GM23338 (cell line): ENCODE measurements around the gene KRT74. TPM values are rescaled to one million over a fixed set of nuclear protein-coding genes. Genes with fewer than 3 reads are reported as not detected.

Experiments used
- ATAC-seq: fragments of 200-7000 bp; cut with Tn5 transposase; 3 replicates; pipeline ENCODE4 v1.9.1; 2020
- DNase-seq: peaks from one replicate; pipeline ENCODE4 v3.0.0-alpha.2; 2015; ENCODE audit warnings: low spot score
- H2AFZ ChIP-seq: fragments of 200-600 bp; sonication (generic); 2 replicates; pipeline ENCODE4 v1.8.0; 2016; ENCODE audit warnings: antibody characterized with exemption, mild to moderate bottlenecking, moderate library complexity
- H3F3A ChIP-seq: fragments of 200-600 bp; sonication (generic); replicated peaks from 2 replicates; pipeline ENCODE4 v1.8.0; 2017; ENCODE audit warnings: antibody characterized with exemption, mixed run types, low read depth
- H3K27ac ChIP-seq: fragments of 200-600 bp; sonication (generic); 2 replicates; pipeline ENCODE4 v1.6.1; 2016; ENCODE audit warnings: low read depth
- H3K27me3 ChIP-seq: fragments of 200-600 bp; sonication (generic); 2 replicates; pipeline ENCODE4 v1.8.0; 2016; ENCODE audit warnings: mild to moderate bottlenecking, mixed run types, moderate library complexity; ENCODE audit not compliant: insufficient read depth
- H3K36me3 ChIP-seq: fragments of 200-600 bp; sonication (generic); 2 replicates; pipeline ENCODE4 v1.8.0; 2016; ENCODE audit warnings: mild to moderate bottlenecking; ENCODE audit not compliant: insufficient read depth
- H3K4me1 ChIP-seq: fragments of 200-600 bp; sonication (generic); 2 replicates; pipeline ENCODE4 v1.8.0; 2016; ENCODE audit warnings: mild to moderate bottlenecking, moderate library complexity; ENCODE audit not compliant: insufficient read depth
- H3K4me2 ChIP-seq: fragments of 200-600 bp; sonication (generic); 2 replicates; pipeline ENCODE4 v1.7.1; 2017; ENCODE audit warnings: mixed run types
- H3K4me3 ChIP-seq: fragments of 200-600 bp; sonication (generic); 2 replicates; pipeline ENCODE4 v1.6.1; 2016; ENCODE audit warnings: mixed run types
- H3K79me2 ChIP-seq: fragments of 200-600 bp; sonication (generic); replicated peaks from 2 replicates; pipeline ENCODE4 v1.8.0; 2017; ENCODE audit warnings: mild to moderate bottlenecking; ENCODE audit not compliant: insufficient read depth
- H3K9me2 ChIP-seq: fragments of 200-600 bp; sonication (generic); 2 replicates; pipeline ENCODE4 v1.8.0; 2017; ENCODE audit not compliant: insufficient read depth
- H4K20me1 ChIP-seq: fragments of 200-600 bp; sonication (generic); replicated peaks from 2 replicates; pipeline ENCODE4 v1.8.0; 2017; ENCODE audit warnings: mild to moderate bottlenecking; ENCODE audit not compliant: insufficient read depth
- H3K27ac Mint-ChIP-seq: 2 replicates; pipeline ENCODE4 v1.8.0; 2020; ENCODE audit warnings: inconsistent platforms, mild to moderate bottlenecking, moderate library complexity, mixed read lengths
- H3K27me3 Mint-ChIP-seq: 3 replicates; pipeline ENCODE4 v1.8.0; 2022; ENCODE audit warnings: low read depth, mild to moderate bottlenecking, moderate library complexity, mixed read lengths, inconsistent platforms; ENCODE audit not compliant: insufficient read depth, poor library complexity
- H3K36me3 Mint-ChIP-seq: 3 replicates; pipeline ENCODE4 v1.8.0; 2021; ENCODE audit warnings: low read depth, mild to moderate bottlenecking, inconsistent platforms, moderate library complexity, mixed read lengths
- H3K4me1 Mint-ChIP-seq: 3 replicates; pipeline ENCODE4 v1.8.0; 2020; ENCODE audit warnings: mild to moderate bottlenecking, inconsistent platforms, mixed read lengths
- H3K4me3 Mint-ChIP-seq: 3 replicates; pipeline ENCODE4 v1.8.0; 2021; ENCODE audit warnings: moderate library complexity, mild to moderate bottlenecking, inconsistent platforms, mixed read lengths
- H3K9me3 Mint-ChIP-seq: 3 replicates; pipeline ENCODE4 v1.8.0; 2020; ENCODE audit warnings: moderate library complexity, mild to moderate bottlenecking, inconsistent platforms, mixed read lengths
- EZH2 ChIP-seq: fragments of 200-600 bp; sonication (generic); IDR thresholded peaks from one replicate; pipeline ENCODE4 v1.8.0; 2017; ENCODE audit warnings: antibody characterized with exemption, mild to moderate bottlenecking, low read depth; ENCODE audit not compliant: unreplicated experiment
- ZNF114 ChIP-seq: fragments of 250-450 bp; sonication (Bioruptor Pico); IDR thresholded peaks from 2 replicates; pipeline ENCODE4 v1.5.0; 2020; ENCODE audit warnings: mild to moderate bottlenecking, moderate library complexity
- polyA plus RNA-seq: library from polyadenylated mRNA; unstranded; fragments of >200 nt; fragmentation: Nextera tagmentation; extraction: Ambion mirVana; gene quantifications from 2 replicates; pipeline ENCODE4 v1.2.1, GENCODE V29; 2016
- total RNA-seq: library from RNA; depleted of rRNA; stranded (reverse); fragments of >200 nt; shearing (Covaris generic); gene quantifications from 2 replicates; pipeline ENCODE4 v1.2.3, GENCODE V29; 2014
- TF ChIP-seq, protein P1 (sequence below), 2 experiments: fragments of 200-600 bp in 1 of 2; sonication (generic) in 1 of 2; conservative IDR thresholded peaks; 2 replicates each; pipeline versions ENCODE4 v1.5.1 to v1.6.1; 2016 to 2017; ENCODE audit warnings: antibody characterized with exemption in 2 of 2, low read depth in 2 of 2, mild to moderate bottlenecking in 2 of 2, moderate library complexity in 1 of 2
- TF ChIP-seq, protein P2 (sequence below): IDR thresholded peaks from one replicate; pipeline ENCODE4 v1.6.1; 2018; ENCODE audit warnings: antibody characterized with exemption; ENCODE audit not compliant: unreplicated experiment

The KRT74 gene
- total and polyA plus RNA-seq, 2 experiments from 2014 or later = not detected

DNA sequence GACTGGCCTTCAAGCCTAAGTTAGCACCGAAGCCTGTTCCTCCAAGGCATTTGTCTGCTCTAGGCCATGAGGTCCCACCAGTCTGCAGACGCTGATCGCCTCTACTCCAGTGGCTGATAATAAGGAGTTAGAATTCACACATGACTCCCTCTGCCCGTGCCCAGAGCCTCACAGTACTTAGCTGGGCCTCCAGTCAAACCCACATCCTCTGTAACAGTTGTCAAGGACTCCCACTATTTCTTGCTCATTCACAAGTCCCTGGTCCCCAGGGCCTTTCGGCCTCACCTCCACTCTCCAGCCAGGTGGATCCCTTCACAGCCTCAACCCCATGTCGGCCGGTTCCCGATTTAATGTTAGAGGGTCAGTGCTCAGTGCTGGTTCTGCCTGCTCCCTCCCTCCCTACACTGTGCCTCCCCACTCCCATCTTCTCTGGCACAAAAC lies 47.1 kb downstream of the KRT74 start:
- no peaks in the 10 kb centered on the region for H3K36me3 Mint-ChIP-seq
- TF ChIP-seq, protein P1, sequence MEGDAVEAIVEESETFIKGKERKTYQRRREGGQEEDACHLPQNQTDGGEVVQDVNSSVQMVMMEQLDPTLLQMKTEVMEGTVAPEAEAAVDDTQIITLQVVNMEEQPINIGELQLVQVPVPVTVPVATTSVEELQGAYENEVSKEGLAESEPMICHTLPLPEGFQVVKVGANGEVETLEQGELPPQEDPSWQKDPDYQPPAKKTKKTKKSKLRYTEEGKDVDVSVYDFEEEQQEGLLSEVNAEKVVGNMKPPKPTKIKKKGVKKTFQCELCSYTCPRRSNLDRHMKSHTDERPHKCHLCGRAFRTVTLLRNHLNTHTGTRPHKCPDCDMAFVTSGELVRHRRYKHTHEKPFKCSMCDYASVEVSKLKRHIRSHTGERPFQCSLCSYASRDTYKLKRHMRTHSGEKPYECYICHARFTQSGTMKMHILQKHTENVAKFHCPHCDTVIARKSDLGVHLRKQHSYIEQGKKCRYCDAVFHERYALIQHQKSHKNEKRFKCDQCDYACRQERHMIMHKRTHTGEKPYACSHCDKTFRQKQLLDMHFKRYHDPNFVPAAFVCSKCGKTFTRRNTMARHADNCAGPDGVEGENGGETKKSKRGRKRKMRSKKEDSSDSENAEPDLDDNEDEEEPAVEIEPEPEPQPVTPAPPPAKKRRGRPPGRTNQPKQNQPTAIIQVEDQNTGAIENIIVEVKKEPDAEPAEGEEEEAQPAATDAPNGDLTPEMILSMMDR (conservative IDR thresholded peaks at IDR 0.05; ENCODE audit: low read depth in 2 of 2) = no peak
- H3K27me3 Mint-ChIP-seq = peaks cover 8% of the 10 kb centered on the region
- Histone ChIP-seq H3K4me3 (no peak overlapping the region), H3K4me1 (no peaks in the 10 kb centered on the region), H3F3A (no peaks in the 10 kb centered on the region), H3K36me3 (no peaks in the 10 kb centered on the region), H3K27ac (no peak overlapping the region), H3K27me3 (no peaks in the 10 kb centered on the region), H2AFZ (no peak overlapping the region), H4K20me1 (no peaks in the 10 kb centered on the region), H3K9me2 (no peaks in the 10 kb centered on the region), H3K79me2 (no peaks in the 10 kb centered on the region), H3K4me2 (no peak overlapping the region)
- H3K9me3 Mint-ChIP-seq = no peaks in the 10 kb centered on the region
- no peak overlapping the region for H3K4me3 Mint-ChIP-seq
- DNase-seq = no peak
- no peak for ATAC-seq
- peaks cover 6% of the 10 kb centered on the region; the same call in 1 of the 3 replicates for H3K4me1 Mint-ChIP-seq
- no peak overlapping the region; the same call in 1 of the 2 replicates for H3K27ac Mint-ChIP-seq

DNA sequence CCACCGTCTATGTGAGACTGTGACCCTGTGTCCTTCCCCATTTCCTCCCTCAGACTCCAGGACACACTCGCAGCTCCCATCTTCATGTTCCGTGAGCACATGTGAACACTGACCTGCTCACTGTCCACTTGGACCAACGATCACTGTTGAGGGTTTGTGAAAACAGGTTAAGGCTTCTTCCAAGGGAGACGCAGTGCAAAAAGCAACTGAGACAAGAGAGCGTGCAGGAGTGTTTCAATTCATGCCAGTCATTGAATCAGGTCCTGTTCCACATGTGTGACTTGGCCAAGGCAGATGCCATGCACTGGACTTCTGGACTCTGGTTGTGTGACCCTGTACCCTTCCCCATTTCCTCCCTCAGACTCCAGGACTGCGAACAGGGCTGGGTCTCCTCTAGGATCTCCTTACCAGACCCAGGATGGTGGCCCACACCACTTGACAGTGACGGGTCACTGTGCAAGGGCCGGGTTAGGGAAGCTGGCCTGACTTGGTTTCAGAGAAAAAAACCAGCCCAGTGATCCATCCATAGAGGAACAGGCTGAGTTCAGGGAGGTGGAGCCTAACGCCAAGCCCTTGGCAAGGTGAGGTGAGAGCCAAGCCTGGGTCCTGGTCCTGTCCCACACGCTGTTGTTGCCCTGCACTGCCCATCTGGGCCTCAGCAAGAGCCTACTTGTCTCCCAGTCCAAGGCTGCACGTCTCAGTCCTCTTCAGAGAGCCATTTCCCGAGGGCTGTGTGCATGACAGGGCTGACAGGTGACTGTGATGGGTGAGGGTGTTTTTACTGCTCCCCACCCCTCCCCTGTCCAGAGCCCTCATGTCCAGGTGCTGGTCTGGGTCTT lies 47.8 kb downstream of the KRT74 start:
- H3K4me2 ChIP-seq = no peak overlapping the region
- Mint-ChIP-seq H3K36me3 (no peaks in the 10 kb centered on the region), H3K27me3 (peaks cover 10% of the 10 kb centered on the region), H3K9me3 (no peaks in the 10 kb centered on the region), H3K4me3 (no peak overlapping the region), H3K4me1 (peaks cover 12% of the 10 kb centered on the region; the same call in 1 of the 3 replicates), H3K27ac (no peak overlapping the region)
- TF ChIP-seq, protein P2, sequence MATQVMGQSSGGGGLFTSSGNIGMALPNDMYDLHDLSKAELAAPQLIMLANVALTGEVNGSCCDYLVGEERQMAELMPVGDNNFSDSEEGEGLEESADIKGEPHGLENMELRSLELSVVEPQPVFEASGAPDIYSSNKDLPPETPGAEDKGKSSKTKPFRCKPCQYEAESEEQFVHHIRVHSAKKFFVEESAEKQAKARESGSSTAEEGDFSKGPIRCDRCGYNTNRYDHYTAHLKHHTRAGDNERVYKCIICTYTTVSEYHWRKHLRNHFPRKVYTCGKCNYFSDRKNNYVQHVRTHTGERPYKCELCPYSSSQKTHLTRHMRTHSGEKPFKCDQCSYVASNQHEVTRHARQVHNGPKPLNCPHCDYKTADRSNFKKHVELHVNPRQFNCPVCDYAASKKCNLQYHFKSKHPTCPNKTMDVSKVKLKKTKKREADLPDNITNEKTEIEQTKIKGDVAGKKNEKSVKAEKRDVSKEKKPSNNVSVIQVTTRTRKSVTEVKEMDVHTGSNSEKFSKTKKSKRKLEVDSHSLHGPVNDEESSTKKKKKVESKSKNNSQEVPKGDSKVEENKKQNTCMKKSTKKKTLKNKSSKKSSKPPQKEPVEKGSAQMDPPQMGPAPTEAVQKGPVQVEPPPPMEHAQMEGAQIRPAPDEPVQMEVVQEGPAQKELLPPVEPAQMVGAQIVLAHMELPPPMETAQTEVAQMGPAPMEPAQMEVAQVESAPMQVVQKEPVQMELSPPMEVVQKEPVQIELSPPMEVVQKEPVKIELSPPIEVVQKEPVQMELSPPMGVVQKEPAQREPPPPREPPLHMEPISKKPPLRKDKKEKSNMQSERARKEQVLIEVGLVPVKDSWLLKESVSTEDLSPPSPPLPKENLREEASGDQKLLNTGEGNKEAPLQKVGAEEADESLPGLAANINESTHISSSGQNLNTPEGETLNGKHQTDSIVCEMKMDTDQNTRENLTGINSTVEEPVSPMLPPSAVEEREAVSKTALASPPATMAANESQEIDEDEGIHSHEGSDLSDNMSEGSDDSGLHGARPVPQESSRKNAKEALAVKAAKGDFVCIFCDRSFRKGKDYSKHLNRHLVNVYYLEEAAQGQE = no peak
- TF ChIP-seq ZNF114 (no peak), EZH2 (no peak)
- H3K9me2 ChIP-seq = no peaks in the 10 kb centered on the region
- no peaks in the 10 kb centered on the region for H3K27me3 ChIP-seq
- H3K36me3 ChIP-seq = no peaks in the 10 kb centered on the region
- no peaks in the 10 kb centered on the region for H3K79me2 ChIP-seq
- no peak overlapping the region for H3K27ac ChIP-seq
- ATAC-seq = no peak
- no peaks in the 10 kb centered on the region for H3K4me1 ChIP-seq
- no peak overlapping the region for H2AFZ ChIP-seq
- H3F3A ChIP-seq = no peaks in the 10 kb centered on the region
- H4K20me1 ChIP-seq = no peaks in the 10 kb centered on the region
- H3K4me3 ChIP-seq = no peak overlapping the region
- DNase-seq = no peak
